Measurements from ENCODE around the gene TDRD9. TPM values are rescaled to one million over a fixed set of nuclear protein-coding genes. Genes with fewer than 3 reads are reported as not detected.

TDRD9 gene
- total RNA-seq, 1 donor from 2014 or later, result 8.5 TPM

GRCh38 chr14:104014764-104015163 is 86.5 kb downstream of the TDRD9 start:
- H3K36me3 ChIP-seq, result no peaks in the 10 kb centered on the region
- H3K27me3 ChIP-seq (ENCODE audit: low read depth), result no peaks in the 10 kb centered on the region
- no peak for TF ChIP-seq CTCF (IDR thresholded peaks at IDR 0.05)
- no peak overlapping the region for H3K27ac ChIP-seq
- no peaks in the 10 kb centered on the region for H3K9me3 ChIP-seq
- no peak overlapping the region for H3K4me3 ChIP-seq
- ATAC-seq (no peak), DNase-seq (no peak)
- intact Hi-C loops (cut with DNase I), result no loop called here
- H3K4me1 ChIP-seq, result no peaks in the 10 kb centered on the region

- DNase-seq, result no peak
- intact Hi-C loops (cut with DNase I), result no loop called here
- Histone ChIP-seq H3K27me3 (ENCODE audit: low read depth) (no peaks in the 10 kb centered on the region), H3K4me3 (no peak overlapping the region), H3K27ac (no peak overlapping the region), H3K9me3 (no peaks in the 10 kb centered on the region), H3K36me3 (no peaks in the 10 kb centered on the region), H3K4me1 (no peaks in the 10 kb centered on the region)
- no peak for ATAC-seq
- no peak for TF ChIP-seq CTCF (IDR thresholded peaks at IDR 0.05)
Measured at GRCh38 chr14:104016873-104017650, 88.8 kb downstream of the TDRD9 start.

GRCh38 chr14:104019029-104019428 is 90.8 kb downstream of the TDRD9 start:
- no peaks in the 10 kb centered on the region for H3K9me3 ChIP-seq
- intact Hi-C loops (cut with DNase I), result no loop called here
- H3K36me3 ChIP-seq, result no peaks in the 10 kb centered on the region
- no peak for DNase-seq
- H3K27me3 ChIP-seq (ENCODE audit: low read depth), result no peaks in the 10 kb centered on the region
- no peak overlapping the region for H3K4me3 ChIP-seq
- no peak for ATAC-seq
- TF ChIP-seq CTCF (IDR thresholded peaks at IDR 0.05), result no peak
- H3K27ac ChIP-seq, result no peak overlapping the region
- no peaks in the 10 kb centered on the region for H3K4me1 ChIP-seq

GRCh38 chr14:104019806-104020205 is 91.5 kb downstream of the TDRD9 start:
- H3K36me3 ChIP-seq, result no peaks in the 10 kb centered on the region
- no peak for ATAC-seq
- DNase-seq, result no peak
- H3K27me3 ChIP-seq (ENCODE audit: low read depth), result no peaks in the 10 kb centered on the region
- H3K4me3 ChIP-seq, result no peak overlapping the region
- no peaks in the 10 kb centered on the region for H3K4me1 ChIP-seq
- intact Hi-C loops (cut with DNase I), result no loop called here
- TF ChIP-seq CTCF (IDR thresholded peaks at IDR 0.05), result no peak
- H3K27ac ChIP-seq, result no peak overlapping the region
- H3K9me3 ChIP-seq, result no peaks in the 10 kb centered on the region

GRCh38 chr14:104020471-104020870 is 92.2 kb downstream of the TDRD9 start:
- intact Hi-C loops (cut with DNase I), result no loop called here
- no peak for TF ChIP-seq CTCF (IDR thresholded peaks at IDR 0.05)

More at GRCh38 chr14:104020471-104020870, 92.2 kb downstream of the TDRD9 start:
- Histone ChIP-seq H3K27ac (no peak overlapping the region), H3K4me1 (no peaks in the 10 kb centered on the region), H3K36me3 (no peaks in the 10 kb centered on the region), H3K27me3 (ENCODE audit: low read depth) (no peaks in the 10 kb centered on the region), H3K4me3 (no peak overlapping the region), H3K9me3 (no peaks in the 10 kb centered on the region)
- ATAC-seq (no peak), DNase-seq (no peak)
